Ecto neural progenitor cell (in vitro differentiated cells): Measurements from ENCODE around the gene TLX1.

Experiments
- DNase-seq: peaks from one replicate; pipeline ENCODE4 v3.0.0-alpha.2; 2018; ENCODE audit warnings: low spot score

Gene TLX1

GRCh38 chr10:101112799-101113594 lies 18.1 kb upstream of the TLX1 start:
- DNase-seq, result no peak

- DNase-seq, result no peak
Observed at GRCh38 chr10:101113890-101114403, 17.2 kb upstream of the TLX1 start.

- no peak for DNase-seq
Observed at GRCh38 chr10:101114646-101115045, 16.5 kb upstream of the TLX1 start.

DNA sequence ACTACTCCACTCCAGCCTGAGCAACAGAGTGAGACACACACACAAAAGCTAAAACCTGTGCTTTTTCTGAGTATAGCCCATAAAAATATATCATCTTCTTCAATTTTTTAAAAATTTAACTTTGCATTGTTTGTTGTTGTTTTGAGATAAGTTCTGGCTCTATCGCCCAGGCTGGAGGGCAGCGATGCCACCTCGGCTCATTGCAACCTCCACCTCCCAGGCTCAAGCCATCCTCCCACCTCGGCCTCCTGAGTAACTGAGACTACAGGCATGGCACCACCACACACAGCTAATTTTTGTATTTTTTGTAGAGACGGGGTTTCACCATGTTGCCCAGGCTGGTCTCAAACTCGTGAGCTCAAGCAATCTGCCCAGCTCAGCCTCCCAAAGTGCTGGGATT lies 14.3 kb upstream of the TLX1 start:
- no peak for DNase-seq

DNA sequence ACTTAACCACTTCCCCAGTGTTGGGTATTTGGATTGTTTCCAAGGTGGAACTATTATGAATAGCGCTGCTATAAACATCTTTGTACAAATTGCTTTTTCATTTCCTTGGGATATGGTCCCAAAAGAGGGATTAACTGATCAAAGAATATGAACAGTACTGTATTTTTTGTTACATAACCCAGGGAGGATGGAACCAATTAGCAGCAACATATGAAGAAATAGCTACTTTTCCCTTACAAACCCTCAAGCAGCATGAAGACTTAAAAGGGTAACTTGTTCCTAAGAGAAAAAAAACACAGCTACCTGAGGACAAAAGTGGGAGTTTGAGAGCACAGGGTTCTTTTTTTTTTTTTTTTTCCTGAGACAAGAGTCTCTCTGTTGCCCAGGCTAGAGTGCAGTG lies 13.1 kb upstream of the TLX1 start:
- DNase-seq, result no peak

DNA sequence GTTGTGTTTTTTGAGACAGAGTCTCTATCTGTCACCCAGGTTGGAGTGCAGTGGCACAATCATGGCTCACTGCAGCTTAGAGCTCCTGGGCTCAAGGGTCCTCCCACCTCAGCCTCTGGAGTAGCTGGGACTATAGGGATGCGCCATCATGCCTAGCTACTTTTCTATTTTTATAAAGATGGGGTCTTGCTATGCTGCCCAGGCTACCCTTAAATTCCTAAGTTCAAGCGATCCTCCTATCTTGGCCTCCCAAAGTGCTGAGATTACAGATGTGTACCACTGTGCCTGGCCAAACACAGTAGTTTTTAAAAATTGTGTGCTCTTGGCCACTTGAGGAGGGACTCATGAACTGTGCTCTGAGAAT lies 10.6 kb upstream of the TLX1 start:
- no peak for DNase-seq

DNA sequence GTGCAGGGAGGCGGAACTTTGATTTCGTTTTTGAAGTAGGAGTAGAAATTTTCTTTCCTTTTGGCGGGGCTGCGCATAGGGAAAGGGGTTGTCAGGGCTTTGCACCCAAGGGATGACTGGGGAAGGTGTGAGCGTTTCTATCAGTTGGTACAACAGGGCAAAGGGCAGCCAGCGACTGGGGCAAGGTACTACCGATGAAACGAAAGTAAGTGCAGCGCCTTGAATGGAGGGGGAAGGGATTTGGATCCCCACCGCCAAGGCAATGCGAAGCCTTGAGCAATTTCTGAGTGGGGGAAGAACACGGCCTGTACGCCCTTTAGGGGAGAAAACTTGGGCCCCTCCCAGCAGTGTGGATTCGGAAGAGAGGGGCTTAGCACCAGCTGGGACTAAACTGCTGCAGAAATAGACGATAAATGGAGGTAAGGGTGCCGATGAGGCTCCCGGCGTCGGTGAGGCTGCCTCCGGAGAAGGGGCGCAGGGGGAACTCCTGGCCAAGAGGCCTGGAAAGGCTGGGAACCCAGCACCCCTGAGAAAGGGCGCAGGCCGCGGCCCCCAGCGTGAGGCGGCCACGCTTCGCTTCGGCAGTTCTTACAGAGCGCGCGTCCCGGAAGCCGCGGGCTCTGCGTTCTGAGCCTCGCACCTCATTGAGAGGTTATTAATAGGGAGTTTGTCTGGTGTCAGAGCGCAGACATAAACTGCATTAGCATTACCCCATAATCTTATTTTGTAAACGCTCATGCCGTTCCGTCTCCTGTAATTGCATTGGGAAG lies 10.0 kb upstream of the TLX1 start:
- DNase-seq, result no peak

DNA sequence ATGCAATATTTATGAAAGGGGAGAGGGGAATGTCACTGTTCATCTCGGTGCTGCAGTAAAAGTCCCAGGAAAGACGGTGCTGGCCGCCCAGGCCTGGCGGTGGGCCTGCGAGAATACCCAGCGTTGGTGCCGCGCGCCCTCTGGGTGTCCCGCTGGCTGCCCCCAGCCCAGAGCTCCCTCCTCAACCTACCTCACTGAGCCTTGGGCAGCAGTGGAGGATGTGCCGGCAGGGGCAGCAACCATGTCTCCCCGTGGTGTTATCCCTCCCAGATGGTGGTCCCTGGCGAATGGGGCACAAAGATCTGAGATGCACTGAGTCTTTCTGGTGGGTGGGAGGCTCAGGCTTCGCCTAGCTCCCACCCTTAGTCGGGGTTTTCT lies 9.5 kb upstream of the TLX1 start:
- DNase-seq, result no peak

GRCh38 chr10:101122270-101123084 lies 8.6 kb upstream of the TLX1 start:
- no peak for DNase-seq

DNA sequence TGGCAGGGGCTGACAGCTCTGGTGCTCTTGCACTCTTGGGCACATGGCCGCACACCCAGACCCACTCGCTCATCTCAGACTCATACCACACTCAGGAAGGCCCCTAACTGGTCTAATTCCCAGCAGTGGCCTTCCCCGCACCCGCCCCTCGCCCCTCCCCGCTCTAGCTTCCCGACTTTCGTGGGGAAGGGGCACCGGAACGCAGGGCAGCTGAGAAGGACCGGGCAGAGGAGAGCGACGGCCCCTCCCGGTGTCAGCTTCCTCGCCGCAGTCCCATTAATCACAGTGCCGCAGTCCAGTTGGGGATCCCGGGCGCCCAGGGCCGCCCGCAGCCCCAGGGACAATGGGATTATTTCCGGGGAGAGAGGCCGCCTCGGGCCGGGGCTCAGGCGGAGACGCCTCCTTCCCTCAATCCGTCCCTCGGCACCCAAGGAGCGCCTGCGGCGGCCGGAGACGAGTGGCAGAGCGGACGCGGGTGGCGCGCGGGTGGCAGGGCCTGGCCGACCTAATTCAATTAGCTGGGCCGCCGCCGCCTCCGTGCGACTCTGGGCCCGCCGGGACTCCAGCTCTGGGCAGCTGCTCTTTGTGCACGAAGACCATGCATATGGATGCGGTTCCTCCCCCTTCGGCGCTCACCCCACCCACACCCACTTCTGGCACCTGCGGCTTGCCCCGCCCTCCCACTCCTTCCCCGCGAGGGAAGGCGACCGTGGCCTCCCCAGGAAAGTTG lies 7.8 kb upstream of the TLX1 start:
- DNase-seq, result peak; percentile 71

DNA sequence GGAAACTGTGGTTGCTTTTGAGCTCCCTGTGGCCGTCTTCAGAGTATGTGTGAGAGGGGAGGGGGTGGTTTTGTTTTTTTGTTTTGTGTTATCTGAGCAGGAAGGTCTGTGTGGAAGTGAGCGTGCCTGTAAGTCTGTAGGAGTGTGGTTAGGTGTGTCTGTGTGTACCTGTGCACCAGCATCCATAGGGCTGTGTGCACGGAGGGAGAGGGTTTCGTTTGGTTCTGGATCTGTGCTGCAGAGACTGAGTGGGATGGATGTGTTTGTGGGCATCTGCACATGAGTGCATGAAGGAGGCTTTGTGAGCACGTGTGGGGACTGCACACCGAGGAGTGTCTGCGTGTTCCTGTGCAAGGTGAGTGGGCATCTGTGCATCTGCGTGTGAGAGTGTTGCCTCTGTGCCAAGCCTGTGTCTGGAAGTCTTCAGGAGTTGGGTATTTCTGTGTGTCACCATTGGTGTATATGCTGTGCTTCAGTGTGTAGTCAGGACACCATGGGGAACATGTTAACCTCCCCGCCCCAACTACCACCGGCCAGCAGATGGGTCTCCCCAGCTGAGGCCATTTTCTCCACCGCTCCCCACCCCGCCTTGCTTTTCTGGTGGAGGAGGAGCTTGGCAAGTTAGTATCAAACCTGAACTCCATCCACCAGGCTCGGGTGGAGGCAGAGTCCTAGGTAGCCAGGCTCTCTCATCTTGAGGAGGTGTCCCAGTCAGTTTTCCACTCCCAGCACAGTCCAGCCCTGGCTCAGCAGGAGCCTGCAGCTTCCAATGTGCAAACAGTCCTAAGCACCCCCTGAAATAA lies 7.1 kb upstream of the TLX1 start:
- no peak for DNase-seq

DNA sequence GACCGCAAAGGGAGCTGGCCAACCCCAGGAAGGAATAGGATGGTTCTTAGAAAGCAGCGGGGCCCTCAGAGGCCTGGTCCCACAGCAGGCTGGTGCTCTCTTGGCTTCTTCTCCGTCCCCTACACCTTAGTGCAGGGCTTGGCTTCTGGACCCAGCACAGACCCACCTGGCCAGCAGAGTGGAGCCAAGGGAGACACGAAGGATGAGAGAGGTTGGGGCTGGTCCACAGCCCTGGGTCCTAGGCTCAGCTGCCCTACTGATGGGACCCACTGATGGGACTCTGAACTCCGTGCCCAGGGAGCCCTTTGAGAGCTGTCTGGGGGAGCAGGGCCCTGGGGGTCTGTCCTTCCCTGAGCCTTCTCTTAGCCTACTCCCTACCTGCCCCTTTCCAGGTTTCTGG lies 6.2 kb upstream of the TLX1 start:
- peak; percentile 36 for DNase-seq

DNA sequence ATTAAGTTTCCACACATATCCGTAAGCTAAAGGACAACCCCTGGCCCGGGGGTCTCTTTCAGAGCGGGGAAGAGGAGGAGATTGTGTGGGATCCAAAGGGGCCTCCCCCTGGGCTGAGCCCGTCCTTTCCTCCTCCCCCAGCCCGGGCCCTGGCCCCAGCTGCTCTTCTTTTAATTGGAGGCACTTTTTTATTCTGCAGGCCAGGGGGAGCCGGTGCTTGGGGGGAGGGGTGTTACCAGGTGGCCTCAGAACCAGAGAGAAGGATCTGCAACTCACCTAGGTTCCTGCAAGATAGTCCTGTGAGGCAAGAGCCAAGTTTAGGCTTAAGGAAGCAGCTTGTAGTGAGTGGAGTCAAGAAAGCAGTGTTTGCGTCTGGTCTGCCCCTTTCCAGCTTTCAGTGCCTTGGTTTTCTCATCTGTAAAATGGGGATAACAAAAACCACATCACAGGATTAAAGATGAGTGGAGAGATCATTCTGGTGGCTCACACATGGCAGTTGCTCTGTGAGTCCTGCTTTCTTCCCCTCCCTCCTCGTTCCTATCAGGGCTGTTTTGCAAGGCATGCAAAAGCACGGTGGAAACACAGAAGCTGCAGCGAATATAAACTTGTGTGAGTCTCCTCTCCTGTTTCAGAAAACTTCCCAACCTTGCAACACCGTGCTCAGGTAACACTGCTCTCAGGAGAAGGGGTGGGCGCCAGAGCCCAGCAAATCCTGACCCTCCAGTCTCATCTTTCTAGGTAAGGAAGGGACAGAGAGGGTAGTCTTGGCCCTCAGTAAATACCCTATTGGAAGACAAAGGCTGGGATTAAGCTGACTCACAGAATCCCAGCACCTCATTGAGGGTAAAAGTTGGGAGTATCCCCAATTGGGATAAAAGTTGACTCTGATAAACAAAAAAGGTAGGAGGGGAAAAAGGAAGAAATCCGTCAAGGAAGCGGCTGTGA lies 4.1 kb upstream of the TLX1 start:
- peak; percentile 38 for DNase-seq

GRCh38 chr10:101130141-101130540 lies 959 bp upstream of the TLX1 start:
- DNase-seq, result no peak

GRCh38 chr10:101131962-101132635 lies 999 bp downstream of the TLX1 start:
- no peak for DNase-seq

DNA sequence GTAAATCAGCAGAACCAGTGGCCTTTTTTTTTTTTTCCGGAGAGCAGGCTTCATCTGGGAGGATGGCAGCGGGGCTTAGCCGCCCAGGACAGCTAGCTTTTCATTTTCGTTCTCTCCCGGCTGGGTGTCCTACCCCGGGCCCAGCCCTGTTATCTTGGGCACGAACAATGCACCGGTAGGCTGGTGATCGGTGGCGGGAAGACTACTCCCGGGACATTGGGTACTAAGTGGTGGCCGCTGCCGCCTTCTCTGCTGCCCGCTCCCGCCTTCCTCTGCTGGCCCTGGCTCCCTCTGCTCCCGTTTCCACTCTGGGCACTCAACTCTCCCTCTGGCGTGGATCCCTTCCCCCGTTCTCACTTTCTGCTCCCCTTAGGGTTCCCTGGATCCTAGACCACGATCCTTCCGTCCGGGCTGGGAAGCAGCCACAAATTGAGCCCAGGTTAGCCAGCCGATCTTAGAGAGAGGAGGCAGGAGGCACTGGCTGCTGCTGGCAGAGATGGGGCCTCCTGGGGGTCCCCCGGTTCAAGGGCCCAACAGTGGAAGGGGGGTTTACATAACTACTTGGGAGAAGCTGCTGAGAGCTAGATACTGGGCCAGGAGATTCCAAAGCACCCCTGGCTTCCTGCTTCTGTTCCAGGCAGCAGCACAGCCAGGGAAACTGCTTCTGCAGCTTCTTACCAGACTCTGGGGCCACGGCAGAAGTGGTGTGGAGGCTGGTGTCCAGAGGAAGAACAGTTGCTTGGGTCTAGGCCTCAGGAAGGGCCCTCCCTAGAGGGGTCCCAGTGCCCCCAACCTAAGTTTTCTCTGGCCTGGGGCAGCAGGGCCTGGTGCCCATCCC lies 1.8 kb downstream of the TLX1 start:
- no peak for DNase-seq

DNA sequence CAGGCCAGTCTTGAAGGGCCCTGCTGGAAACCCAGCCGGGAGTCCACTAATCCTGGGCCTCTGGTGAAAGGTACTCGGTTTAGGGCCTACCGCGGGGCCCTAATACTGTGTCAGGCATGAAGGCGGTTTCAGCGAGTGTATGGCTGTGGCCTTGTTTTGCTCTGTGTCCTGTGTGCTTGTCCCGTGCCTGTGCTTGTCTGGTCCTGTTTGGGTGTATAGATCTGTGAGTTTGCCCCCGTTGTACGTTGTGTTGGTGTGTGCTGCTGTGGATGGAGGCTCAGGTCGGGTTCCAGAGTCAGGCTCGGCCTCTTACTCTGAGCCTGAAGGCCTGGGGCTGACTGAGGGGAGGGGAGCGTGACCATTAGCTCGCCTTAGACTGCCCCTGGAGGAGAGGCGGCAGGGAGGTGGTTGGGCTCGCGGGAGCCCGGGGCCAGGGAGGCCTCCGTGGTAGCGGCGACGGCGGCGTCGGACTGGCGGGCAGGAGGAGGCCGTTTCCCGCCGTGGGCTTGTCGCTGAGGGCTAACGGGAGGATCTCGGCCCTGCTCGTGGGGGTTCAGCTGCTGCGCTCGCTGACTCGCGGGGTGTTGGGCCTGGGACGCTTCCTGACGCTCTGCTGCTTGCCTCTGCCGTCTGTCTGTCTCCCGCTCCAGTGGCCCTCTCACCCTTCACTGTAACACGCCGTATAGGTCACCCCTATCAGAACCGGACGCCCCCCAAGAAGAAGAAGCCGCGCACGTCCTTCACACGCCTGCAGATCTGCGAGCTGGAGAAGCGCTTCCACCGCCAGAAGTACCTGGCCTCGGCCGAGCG lies 2.6 kb downstream of the TLX1 start:
- peak; percentile 75 for DNase-seq
